Measurements from ENCODE around the gene FBLN7. TPM values are rescaled to one million over a fixed set of nuclear protein-coding genes. Genes with fewer than 3 reads are reported as not detected.

The FBLN7 gene, protein sequence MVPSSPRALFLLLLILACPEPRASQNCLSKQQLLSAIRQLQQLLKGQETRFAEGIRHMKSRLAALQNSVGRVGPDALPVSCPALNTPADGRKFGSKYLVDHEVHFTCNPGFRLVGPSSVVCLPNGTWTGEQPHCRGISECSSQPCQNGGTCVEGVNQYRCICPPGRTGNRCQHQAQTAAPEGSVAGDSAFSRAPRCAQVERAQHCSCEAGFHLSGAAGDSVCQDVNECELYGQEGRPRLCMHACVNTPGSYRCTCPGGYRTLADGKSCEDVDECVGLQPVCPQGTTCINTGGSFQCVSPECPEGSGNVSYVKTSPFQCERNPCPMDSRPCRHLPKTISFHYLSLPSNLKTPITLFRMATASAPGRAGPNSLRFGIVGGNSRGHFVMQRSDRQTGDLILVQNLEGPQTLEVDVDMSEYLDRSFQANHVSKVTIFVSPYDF
- 0.87 and 2.7 TPM in 2 replicates for total RNA-seq

DNA sequence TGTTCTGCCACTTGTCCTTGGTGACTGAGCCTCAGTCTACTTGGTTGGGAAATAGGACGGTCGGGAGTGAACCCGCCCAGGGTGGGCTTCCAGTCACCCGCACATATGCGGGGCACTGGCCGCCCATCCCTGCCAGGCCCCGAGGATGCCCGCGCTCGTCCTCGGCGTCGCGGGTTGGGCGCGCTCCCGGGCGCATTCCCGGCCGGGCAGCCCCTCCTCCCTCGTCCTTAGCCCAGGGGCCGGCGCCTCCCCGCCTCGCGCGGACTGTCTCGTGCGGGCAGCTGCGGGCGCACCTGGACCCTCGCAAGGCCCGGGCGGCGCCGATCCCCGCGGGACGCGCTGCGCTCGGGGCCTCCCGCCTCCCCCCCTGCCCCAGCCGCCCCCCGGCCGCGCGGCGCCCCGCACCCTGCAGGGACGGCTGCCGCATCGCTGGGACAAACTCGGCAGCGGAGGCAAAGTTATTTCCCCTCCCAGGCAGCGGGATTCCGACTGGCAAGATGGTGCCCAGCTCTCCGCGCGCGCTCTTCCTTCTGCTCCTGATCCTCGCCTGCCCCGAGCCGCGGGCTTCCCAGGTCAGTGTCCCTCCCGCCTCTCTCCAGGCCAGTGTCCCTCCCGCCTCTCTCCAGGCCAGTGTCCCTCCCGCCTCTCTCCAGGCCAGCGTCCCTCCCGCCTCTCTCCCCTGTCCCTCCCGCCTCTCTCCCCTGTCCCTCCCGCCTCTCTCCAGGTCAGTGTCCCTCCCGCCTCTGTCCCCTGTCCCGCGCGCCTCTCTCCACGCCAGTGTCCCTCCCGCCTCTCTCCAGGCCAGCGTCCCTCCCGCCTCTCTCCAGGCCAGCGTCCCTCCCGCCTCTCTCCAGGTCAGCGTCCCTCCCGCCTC, at the start of gene FBLN7:
TSS of gene FBLN7 (plus strand) at position 227 of the 874 bp plus-strand sequence. CDS start at position 498, 271 bp downstream.

Other genes starting within 250 kb of the FBLN7 start
- 13.4 and 20.5 TPM in 2 replicates for gene MERTK, start 239.8 kb upstream of the FBLN7 start, total RNA-seq
- gene TMEM87B, start 83.1 kb upstream of the FBLN7 start, total RNA-seq = 22.1 and 31.0 TPM in 2 replicates
- gene ZC3H8, start 116.7 kb downstream of the FBLN7 start, total RNA-seq = 2.2 and 7.7 TPM in 2 replicates
- 2.5 and 3.0 TPM in 2 replicates for gene ZC3H6, start 137.2 kb downstream of the FBLN7 start, total RNA-seq

Data from dermis lymphatic vessel endothelial cell (primary cell).